Heart left ventricle (tissue), 13 donors: Measurements from ENCODE around the gene DRD3.

Experiments
- POLR2A ChIP-seq, 2 donors: fragments of 450-650 bp; IDR thresholded peaks; one replicate each; pipeline ENCODE4 v1.6.1; 2017; ENCODE audit warnings: antibody characterized with exemption in 2 of 2, mild to moderate bottlenecking in 2 of 2, moderate library complexity in 2 of 2
- TF ChIP-seq, protein P1 (sequence below), 12 donors: fragments of 200-600 bp; sonication (generic) in 4 of 12; IDR thresholded peaks; one replicate each; pipeline versions ENCODE4 v1.5.0 to v1.8.0; 2018 to 2022; ENCODE audit warnings: antibody characterized with exemption in 12 of 12, mild to moderate bottlenecking in 5 of 12
- donor health status: ischemic (EF 13 %, LVEDD 7.1; RV severe dilation, severe dysfunction).
- donor health status: DM: no; HTN: yes; CAD: no.
- donor health status: DM: no; HTN: no; CAD: no.
- donor health status: ischemic (EF 25% LVEDD 6.9; RV normal size, moderate dysfunction).
- donor health status: ischemic (EF 25% LVEDD 5.7; RV mildly dilated, moderate dysfunction).
- donor health status: ischemic (EF 35%, LVEDD 5.7; RV mildly dilated, moderate dysfunction).
- donor health status: nonischemic (EF 11% LVEDD 7.7; RV severe dilation, severe dysfunction).
- donor health status: DM: yes; HTN: yes; CAD: no.
- donor health status: PGD.
- donor health status: ischemic (EF 29% LVEDD 5.4; RV normal size, mild dysfunction).
- donor health status: nonischemic (EF 23%, LVEDD 6.1; RV moderate dilation, normal function).

DNA sequence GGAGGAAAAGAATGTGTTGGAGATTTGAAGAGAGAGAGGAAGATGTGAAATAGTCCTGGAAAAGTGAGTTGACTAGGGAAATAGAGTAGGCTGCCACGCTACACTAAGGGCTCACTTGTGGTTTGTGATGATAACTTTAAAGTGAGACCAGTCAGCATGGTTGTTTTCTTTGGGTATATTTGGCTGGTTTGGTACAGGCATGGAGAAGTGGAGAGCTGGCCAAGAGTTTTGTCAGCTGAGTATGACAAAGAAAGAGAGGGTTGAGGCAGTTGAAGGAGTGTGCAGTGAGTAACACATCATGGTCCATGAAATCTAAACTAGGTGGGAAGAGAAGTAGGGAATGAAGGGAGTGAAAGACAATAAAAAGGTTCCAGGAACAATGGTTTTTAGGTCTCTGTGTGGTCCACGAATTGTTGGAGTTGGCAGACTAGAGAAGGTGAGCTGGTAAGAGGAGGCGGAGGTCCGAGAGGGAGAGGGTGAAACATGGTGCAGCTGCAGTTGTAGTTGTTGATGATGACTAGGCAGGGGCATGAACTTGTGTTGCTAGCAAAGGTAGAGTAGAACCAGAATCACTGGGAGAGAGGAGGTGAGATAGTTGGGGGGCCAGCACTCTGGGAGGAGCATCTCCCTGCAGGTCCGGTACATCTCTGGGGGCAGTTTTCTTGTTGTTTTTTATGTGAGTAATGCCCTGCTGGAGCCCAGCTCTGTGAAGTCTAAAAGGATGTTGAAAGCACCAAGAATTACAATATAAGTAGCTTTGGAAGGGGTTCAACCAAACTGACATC is 37.5 kb upstream of the DRD3 start:
- TF ChIP-seq, protein P1, sequence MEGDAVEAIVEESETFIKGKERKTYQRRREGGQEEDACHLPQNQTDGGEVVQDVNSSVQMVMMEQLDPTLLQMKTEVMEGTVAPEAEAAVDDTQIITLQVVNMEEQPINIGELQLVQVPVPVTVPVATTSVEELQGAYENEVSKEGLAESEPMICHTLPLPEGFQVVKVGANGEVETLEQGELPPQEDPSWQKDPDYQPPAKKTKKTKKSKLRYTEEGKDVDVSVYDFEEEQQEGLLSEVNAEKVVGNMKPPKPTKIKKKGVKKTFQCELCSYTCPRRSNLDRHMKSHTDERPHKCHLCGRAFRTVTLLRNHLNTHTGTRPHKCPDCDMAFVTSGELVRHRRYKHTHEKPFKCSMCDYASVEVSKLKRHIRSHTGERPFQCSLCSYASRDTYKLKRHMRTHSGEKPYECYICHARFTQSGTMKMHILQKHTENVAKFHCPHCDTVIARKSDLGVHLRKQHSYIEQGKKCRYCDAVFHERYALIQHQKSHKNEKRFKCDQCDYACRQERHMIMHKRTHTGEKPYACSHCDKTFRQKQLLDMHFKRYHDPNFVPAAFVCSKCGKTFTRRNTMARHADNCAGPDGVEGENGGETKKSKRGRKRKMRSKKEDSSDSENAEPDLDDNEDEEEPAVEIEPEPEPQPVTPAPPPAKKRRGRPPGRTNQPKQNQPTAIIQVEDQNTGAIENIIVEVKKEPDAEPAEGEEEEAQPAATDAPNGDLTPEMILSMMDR (IDR thresholded peaks at IDR 0.05) = no peak
- TF ChIP-seq POLR2A (IDR thresholded peaks at IDR 0.05) = no peak
